Suprapubic skin (tissue), 4 donors: Measurements from ENCODE around the gene MBL2. TPM values are rescaled to one million over a fixed set of nuclear protein-coding genes. Genes with fewer than 3 reads are reported as not detected.

Experiments used
- DNase-seq, 2 donors: peaks; one replicate each; pipeline ENCODE4 v3.0.0-alpha.2; 2019; ENCODE audit warnings: low spot score in 2 of 2
- H3K27ac ChIP-seq: fragments of 200-600 bp; sonication (generic); one replicate; pipeline ENCODE4 v1.5.1; 2019
- H3K27me3 ChIP-seq: fragments of 200-600 bp; sonication (generic); one replicate; pipeline ENCODE4 v1.5.1; 2019
- H3K36me3 ChIP-seq: fragments of 200-600 bp; sonication (generic); one replicate; pipeline ENCODE4 v1.5.1; 2019
- H3K4me1 ChIP-seq: fragments of 200-600 bp; sonication (generic); one replicate; pipeline ENCODE4 v1.5.1; 2019
- H3K4me3 ChIP-seq: fragments of 200-600 bp; sonication (generic); one replicate; pipeline ENCODE4 v1.5.1; 2019; ENCODE audit warnings: mild to moderate bottlenecking
- H3K9me3 ChIP-seq: fragments of 200-600 bp; sonication (generic); one replicate; pipeline ENCODE4 v1.5.1; 2019
- EP300 ChIP-seq: sonication (generic); formaldehyde crosslinking; IDR thresholded peaks from one replicate; pipeline ENCODE4 v1.6.1; 2017; ENCODE audit warnings: antibody characterized with exemption
- POLR2A ChIP-seq, 2 donors: fragments of 450-650 bp; IDR thresholded peaks; one replicate each; pipeline ENCODE4 v1.6.1; 2017; ENCODE audit warnings: antibody characterized with exemption in 2 of 2, mild to moderate bottlenecking in 2 of 2, moderate library complexity in 2 of 2
- POLR2AphosphoS5 ChIP-seq, 3 donors: sonication (generic); formaldehyde crosslinking; IDR thresholded peaks; one replicate each; pipeline ENCODE4 v1.6.1; 2017; ENCODE audit warnings: antibody characterized with exemption in 3 of 3
- WGBS: methylation state at CpG from one replicate; pipeline ENCODE4 v1.1.5; 2018; 5-methylcytosine and 5-hydroxymethylcytosine counted together
- total RNA-seq, 4 donors: library from RNA; depleted of rRNA; stranded (reverse); fragments of >200 nt; gene quantifications; one replicate each; pipeline ENCODE4 v1.1.0, GENCODE V29; 2016
- TF ChIP-seq, protein P1 (sequence below), 2 donors: fragments of 200-600 bp in 1 of 2; fragments of 450-650 bp in 1 of 2; sonication (generic) in 1 of 2; IDR thresholded peaks; one replicate each; pipeline ENCODE4 v1.5.1; 2016 to 2019; ENCODE audit warnings: antibody characterized with exemption in 2 of 2, mild to moderate bottlenecking in 1 of 2, moderate library complexity in 1 of 2

The MBL2 gene
- total RNA-seq, 4 donors from 2014 or later, result not detected

DNA sequence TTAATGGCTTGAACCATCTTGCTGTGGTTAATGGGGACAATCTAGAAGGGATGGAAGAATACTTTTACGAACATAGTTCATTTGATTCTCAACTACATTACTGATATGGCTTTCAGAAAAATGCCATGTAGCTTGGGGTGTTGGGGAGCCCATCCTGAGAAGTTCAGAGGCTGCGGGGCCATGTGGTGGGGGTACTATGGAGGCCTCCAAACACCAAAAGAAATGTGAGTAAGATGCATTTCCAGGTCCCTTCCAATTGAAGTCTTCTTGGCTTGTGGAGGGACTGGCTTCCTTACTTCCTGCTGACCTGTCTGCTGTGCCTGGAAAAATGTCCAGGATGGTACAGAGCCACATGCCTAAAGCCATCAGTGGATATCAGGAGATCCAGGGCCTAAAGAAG, 1.6 kb upstream of the MBL2 start:
- H3K27ac ChIP-seq, result no peak overlapping the region
- H3K9me3 ChIP-seq, result no peaks in the 10 kb centered on the region
- no peak for DNase-seq
- no peak overlapping the region for H3K4me3 ChIP-seq
- H3K36me3 ChIP-seq, result no peaks in the 10 kb centered on the region
- WGBS, result 97% methylated on average over 2 of the region's 2 CpGs
- no peaks in the 10 kb centered on the region for H3K4me1 ChIP-seq
- H3K27me3 ChIP-seq, result peaks cover 11% of the 10 kb centered on the region
- TF ChIP-seq, protein P1, sequence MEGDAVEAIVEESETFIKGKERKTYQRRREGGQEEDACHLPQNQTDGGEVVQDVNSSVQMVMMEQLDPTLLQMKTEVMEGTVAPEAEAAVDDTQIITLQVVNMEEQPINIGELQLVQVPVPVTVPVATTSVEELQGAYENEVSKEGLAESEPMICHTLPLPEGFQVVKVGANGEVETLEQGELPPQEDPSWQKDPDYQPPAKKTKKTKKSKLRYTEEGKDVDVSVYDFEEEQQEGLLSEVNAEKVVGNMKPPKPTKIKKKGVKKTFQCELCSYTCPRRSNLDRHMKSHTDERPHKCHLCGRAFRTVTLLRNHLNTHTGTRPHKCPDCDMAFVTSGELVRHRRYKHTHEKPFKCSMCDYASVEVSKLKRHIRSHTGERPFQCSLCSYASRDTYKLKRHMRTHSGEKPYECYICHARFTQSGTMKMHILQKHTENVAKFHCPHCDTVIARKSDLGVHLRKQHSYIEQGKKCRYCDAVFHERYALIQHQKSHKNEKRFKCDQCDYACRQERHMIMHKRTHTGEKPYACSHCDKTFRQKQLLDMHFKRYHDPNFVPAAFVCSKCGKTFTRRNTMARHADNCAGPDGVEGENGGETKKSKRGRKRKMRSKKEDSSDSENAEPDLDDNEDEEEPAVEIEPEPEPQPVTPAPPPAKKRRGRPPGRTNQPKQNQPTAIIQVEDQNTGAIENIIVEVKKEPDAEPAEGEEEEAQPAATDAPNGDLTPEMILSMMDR (IDR thresholded peaks at IDR 0.05), result no peak
- TF ChIP-seq POLR2AphosphoS5 (IDR thresholded peaks at IDR 0.05) (no peak), POLR2A (IDR thresholded peaks at IDR 0.05) (no peak), EP300 (no peak)

GRCh38 chr10:52771534-52772445, 794 bp downstream of the MBL2 start:
- TF ChIP-seq EP300, result no peak
- TF ChIP-seq POLR2A (IDR thresholded peaks at IDR 0.05), result no peak
- TF ChIP-seq, protein P1 (IDR thresholded peaks at IDR 0.05), result no peak
- no peak for TF ChIP-seq POLR2AphosphoS5 (IDR thresholded peaks at IDR 0.05)
- WGBS, result 59% methylated on average over 8 of the region's 8 CpGs
- no peak for DNase-seq
- H3K27ac ChIP-seq, result no peak overlapping the region
- H3K27me3 ChIP-seq, result no peaks in the 10 kb centered on the region
- H3K9me3 ChIP-seq, result no peaks in the 10 kb centered on the region
- no peaks in the 10 kb centered on the region for H3K36me3 ChIP-seq
- H3K4me1 ChIP-seq, result no peaks in the 10 kb centered on the region
- no peak overlapping the region for H3K4me3 ChIP-seq

DNA sequence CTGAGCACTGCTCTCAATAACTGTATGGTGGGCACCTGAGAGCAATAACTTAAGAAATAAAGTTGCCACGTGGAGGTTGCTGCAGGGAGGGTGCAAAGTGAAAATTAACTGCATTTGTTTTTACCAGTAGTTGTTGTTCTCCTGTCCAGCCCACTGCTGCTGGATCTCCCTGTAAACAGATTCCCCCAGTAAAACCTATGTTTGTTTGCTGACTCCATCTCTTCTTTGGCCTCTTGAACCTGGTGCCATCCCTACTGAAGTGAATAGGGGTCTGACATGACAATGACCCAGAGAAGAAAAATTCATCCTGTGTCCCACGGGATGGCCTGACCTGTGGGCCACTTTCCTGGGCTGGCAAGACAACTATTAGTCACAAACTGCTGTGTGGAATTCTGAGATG, 1.7 kb downstream of the MBL2 start:
- WGBS, result 45% methylated on average over 2 of the region's 2 CpGs
- TF ChIP-seq POLR2AphosphoS5 (IDR thresholded peaks at IDR 0.05) (no peak), EP300 (no peak), POLR2A (IDR thresholded peaks at IDR 0.05) (no peak)
- TF ChIP-seq, protein P1 (IDR thresholded peaks at IDR 0.05), result no peak
- no peaks in the 10 kb centered on the region for H3K36me3 ChIP-seq
- H3K9me3 ChIP-seq, result no peaks in the 10 kb centered on the region
- no peak for DNase-seq
- H3K4me3 ChIP-seq, result no peak overlapping the region
- no peaks in the 10 kb centered on the region for H3K27me3 ChIP-seq
- H3K4me1 ChIP-seq, result no peaks in the 10 kb centered on the region
- no peak overlapping the region for H3K27ac ChIP-seq

DNA sequence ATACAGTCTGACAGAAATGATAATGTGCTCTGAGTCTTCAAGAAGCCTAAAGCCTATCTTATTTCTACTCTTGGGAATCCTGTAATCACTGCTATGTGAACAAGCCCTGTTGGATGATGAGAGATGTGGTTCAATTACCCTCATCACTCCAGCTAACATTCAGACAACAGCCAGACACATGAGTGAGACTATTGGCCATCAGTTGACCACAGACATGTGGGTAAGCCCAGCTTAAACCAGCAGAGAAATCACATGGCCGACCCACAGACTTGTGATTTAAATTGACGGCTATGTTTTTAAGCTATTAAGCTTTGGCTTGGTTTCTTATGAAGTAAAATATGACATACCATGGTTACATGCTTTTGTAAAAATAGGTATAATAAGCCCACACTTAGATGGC, 2.6 kb downstream of the MBL2 start:
- TF ChIP-seq EP300 (no peak), POLR2A (IDR thresholded peaks at IDR 0.05) (no peak), POLR2AphosphoS5 (IDR thresholded peaks at IDR 0.05) (no peak)
- TF ChIP-seq, protein P1 (IDR thresholded peaks at IDR 0.05), result no peak
- no peaks in the 10 kb centered on the region for H3K4me1 ChIP-seq
- H3K4me3 ChIP-seq, result no peak overlapping the region
- no peaks in the 10 kb centered on the region for H3K9me3 ChIP-seq
- 94% methylated on average over 2 of the region's 2 CpGs for WGBS
- no peaks in the 10 kb centered on the region for H3K36me3 ChIP-seq
- no peak overlapping the region for H3K27ac ChIP-seq
- H3K27me3 ChIP-seq, result no peaks in the 10 kb centered on the region
- DNase-seq, result no peak

DNA sequence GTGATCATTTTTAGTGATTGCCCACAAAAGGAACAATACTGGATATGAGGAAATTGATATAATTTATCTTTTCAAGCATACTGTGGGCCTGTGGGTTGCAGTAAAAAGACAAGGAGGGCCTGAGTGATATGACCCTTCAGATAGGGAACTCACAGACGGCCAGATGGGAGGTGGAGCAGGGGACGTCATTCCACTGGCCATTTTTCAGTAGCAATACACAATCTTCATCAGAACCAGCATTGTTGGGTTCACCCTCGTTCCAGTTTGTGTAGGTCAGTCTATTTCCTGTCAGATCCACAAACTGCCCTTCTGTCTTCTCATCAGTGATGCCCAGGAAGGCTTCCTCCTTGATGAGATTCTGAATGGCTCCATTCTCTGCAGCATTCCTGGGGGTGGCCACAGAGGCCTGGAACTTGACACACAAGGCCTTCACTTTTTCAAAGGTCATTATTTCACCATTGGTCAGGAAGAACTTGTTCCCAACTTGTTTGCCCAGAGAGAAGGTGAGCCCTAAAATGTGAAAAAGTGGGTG, 4.5 kb downstream of the MBL2 start:
- H3K4me3 ChIP-seq, result no peak overlapping the region
- no peaks in the 10 kb centered on the region for H3K9me3 ChIP-seq
- no peak for DNase-seq
- 70% methylated on average over 3 of the region's 3 CpGs for WGBS
- H3K27me3 ChIP-seq, result no peaks in the 10 kb centered on the region
- TF ChIP-seq POLR2AphosphoS5 (IDR thresholded peaks at IDR 0.05) (no peak), POLR2A (IDR thresholded peaks at IDR 0.05) (no peak), EP300 (no peak)
- TF ChIP-seq, protein P1 (IDR thresholded peaks at IDR 0.05), result no peak
- no peaks in the 10 kb centered on the region for H3K4me1 ChIP-seq
- no peak overlapping the region for H3K27ac ChIP-seq
- no peaks in the 10 kb centered on the region for H3K36me3 ChIP-seq
